ENCODE measurements around the gene CCL4.
A peak's percentile ranks its signal among the peaks of the same experiment; 100 is the strongest.
"Not testable (repeated sequence)": the region's sequence is repeated elsewhere in the genome, so short reads cannot be mapped to it uniquely, and the experiment has no call there.

CCL4 gene

DNA sequence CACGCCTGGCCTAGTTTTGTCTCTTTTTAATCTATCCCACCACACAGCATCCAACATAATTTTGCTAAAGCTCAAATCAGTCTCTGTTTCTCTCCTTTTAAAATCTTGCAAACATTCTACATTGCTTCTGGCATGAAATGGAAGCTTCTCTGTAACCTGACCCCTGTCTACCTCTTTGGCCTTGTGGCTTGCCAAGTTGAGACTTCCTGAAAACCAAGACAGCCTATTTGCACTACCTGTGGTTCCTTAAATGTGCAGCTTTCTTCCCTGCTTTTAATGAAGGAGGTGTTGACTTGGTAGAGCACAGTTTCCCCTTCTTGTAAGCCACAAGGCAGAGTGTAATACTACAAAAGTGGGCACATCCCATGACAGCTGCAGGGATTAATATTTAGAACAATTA lies 7.6 kb upstream of the CCL4 start:
- Mint-ChIP-seq H3K36me3 (no peaks in the 10 kb centered on the region), H3K9me3 (ENCODE audit: low read depth) (no peaks in the 10 kb centered on the region), H3K4me3 (no peak overlapping the region), H3K4me1 (ENCODE audit: low read depth) (peaks cover 15% of the 10 kb centered on the region), H3K27me3 (peaks cover 17% of the 10 kb centered on the region), H3K27ac (no peak overlapping the region)

GRCh38 chr17:36099004-36099403 lies 4.6 kb upstream of the CCL4 start:
- H3K9me3 Mint-ChIP-seq (ENCODE audit: low read depth); H3K27ac Mint-ChIP-seq; H3K27me3 Mint-ChIP-seq; H3K4me1 Mint-ChIP-seq (ENCODE audit: low read depth); H3K4me3 Mint-ChIP-seq; H3K36me3 Mint-ChIP-seq: not testable (repeated sequence)

DNA sequence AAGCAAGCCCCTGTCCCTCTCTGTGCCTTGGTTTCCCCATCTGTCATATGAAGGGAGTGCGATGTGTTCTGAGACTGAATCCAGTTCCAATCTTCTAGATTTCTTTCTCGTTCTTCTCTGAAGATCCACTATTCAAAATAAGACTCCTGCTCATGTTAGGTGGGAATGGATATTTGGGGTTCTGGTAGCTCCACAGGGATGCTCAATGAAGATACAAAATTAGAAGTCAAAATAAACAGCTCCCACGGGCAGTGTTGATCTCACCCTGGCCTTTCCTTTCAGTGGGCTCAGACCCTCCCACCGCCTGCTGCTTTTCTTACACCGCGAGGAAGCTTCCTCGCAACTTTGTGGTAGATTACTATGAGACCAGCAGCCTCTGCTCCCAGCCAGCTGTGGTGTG lies 619 bp downstream of the CCL4 start:
- H3K27ac Mint-ChIP-seq: peak overlapping the region; percentile 58
- not testable (repeated sequence) for H3K9me3 Mint-ChIP-seq (ENCODE audit: low read depth)

DNA sequence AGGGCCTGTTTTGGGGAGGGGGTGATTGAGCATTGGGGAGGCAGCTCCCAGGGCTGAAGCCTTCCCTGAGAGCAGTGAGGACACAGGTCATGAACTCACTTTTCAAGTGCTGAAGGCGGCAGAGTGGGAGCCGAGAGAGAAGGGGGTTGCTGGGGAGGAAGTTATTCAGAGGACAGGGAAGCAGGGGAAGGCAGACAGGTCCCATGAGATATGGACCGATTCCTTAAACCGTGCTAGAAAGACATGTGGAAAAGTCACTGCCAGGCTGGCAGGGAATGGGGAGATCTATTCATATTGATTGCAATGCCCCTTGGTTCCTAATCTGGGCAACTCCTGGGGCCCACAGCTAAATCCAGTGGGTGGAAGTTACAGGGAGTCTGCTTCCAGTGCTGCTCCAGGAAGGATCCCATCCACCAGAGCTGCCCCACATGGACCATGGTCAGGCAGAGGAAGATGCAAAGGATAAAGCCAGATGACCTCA lies 1.1 kb downstream of the CCL4 start:
- no peaks in the 10 kb centered on the region for H3K4me1 Mint-ChIP-seq (ENCODE audit: low read depth)

More for the DNA sequence above, 619 bp downstream of the CCL4 start:
- H3K4me3 Mint-ChIP-seq: peak overlapping the region; percentile 68
- H3K27me3 Mint-ChIP-seq: peaks cover 13% of the 10 kb centered on the region
- not testable (repeated sequence) for H3K4me1 Mint-ChIP-seq (ENCODE audit: low read depth); H3K36me3 Mint-ChIP-seq

GRCh38 chr17:36105781-36106492 lies 2.3 kb downstream of the CCL4 start:
- no peaks in the 10 kb centered on the region for H3K36me3 Mint-ChIP-seq
- H3K9me3 Mint-ChIP-seq (ENCODE audit: low read depth): no peaks in the 10 kb centered on the region
- peaks cover 10% of the 10 kb centered on the region for H3K27me3 Mint-ChIP-seq
- no peak overlapping the region for H3K27ac Mint-ChIP-seq
- no peaks in the 10 kb centered on the region for H3K4me1 Mint-ChIP-seq (ENCODE audit: low read depth)
- no peak overlapping the region for H3K4me3 Mint-ChIP-seq

More for the DNA sequence above, 1.1 kb downstream of the CCL4 start:
- Mint-ChIP-seq H3K27ac (peak overlapping the region; percentile 58), H3K36me3 (no peaks in the 10 kb centered on the region), H3K4me3 (peak overlapping the region; percentile 68), H3K27me3 (peaks cover 13% of the 10 kb centered on the region), H3K9me3 (ENCODE audit: low read depth) (no peaks in the 10 kb centered on the region)

GRCh38 chr17:36106493-36106835 lies 2.8 kb downstream of the CCL4 start:
- Mint-ChIP-seq H3K27ac (no peak overlapping the region), H3K9me3 (ENCODE audit: low read depth) (no peaks in the 10 kb centered on the region), H3K27me3 (peaks cover 10% of the 10 kb centered on the region), H3K4me3 (no peak overlapping the region), H3K4me1 (ENCODE audit: low read depth) (no peaks in the 10 kb centered on the region), H3K36me3 (no peaks in the 10 kb centered on the region)

- H3K9me3 Mint-ChIP-seq (ENCODE audit: low read depth): no peaks in the 10 kb centered on the region
- H3K4me3 Mint-ChIP-seq: no peak overlapping the region
- no peaks in the 10 kb centered on the region for H3K4me1 Mint-ChIP-seq (ENCODE audit: low read depth)
- no peaks in the 10 kb centered on the region for H3K36me3 Mint-ChIP-seq
- no peak overlapping the region for H3K27ac Mint-ChIP-seq
- H3K27me3 Mint-ChIP-seq: peaks cover 10% of the 10 kb centered on the region
These were observed 4.0 kb downstream of the CCL4 start for GRCh38 chr17:36107660-36108059.

GRCh38 chr17:36108265-36108664 lies 4.6 kb downstream of the CCL4 start:
- H3K36me3 Mint-ChIP-seq; H3K27ac Mint-ChIP-seq; H3K27me3 Mint-ChIP-seq; H3K4me1 Mint-ChIP-seq (ENCODE audit: low read depth); H3K4me3 Mint-ChIP-seq; H3K9me3 Mint-ChIP-seq (ENCODE audit: low read depth): not testable (repeated sequence)

DNA sequence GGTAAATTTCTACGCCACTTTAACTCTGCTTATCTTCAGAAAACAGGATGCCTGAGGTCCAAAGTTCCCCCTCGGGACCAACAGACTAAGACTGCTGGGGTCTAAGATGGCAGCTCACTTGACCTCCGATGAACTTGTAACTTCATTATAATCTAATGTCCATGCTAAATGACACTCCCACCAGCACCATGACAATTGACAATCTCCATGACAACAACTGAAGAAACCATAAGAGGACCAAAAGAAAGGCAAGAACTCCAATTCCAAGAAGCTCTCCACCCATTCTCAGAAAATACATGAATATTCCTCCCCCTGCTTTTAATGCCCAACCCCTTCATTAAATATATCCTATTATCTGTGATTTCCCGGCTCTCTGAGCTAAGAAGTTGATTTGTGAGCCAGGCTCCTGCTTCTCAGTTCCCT lies 7.5 kb downstream of the CCL4 start:
- no peaks in the 10 kb centered on the region for H3K9me3 Mint-ChIP-seq (ENCODE audit: low read depth)
- no peaks in the 10 kb centered on the region for H3K4me1 Mint-ChIP-seq (ENCODE audit: low read depth)
- no peaks in the 10 kb centered on the region for H3K27me3 Mint-ChIP-seq
- H3K27ac Mint-ChIP-seq: no peak overlapping the region
- H3K36me3 Mint-ChIP-seq: no peaks in the 10 kb centered on the region
- H3K4me3 Mint-ChIP-seq: no peak overlapping the region

- H3K27ac Mint-ChIP-seq: no peak overlapping the region
- H3K36me3 Mint-ChIP-seq: no peaks in the 10 kb centered on the region
- no peaks in the 10 kb centered on the region for H3K9me3 Mint-ChIP-seq (ENCODE audit: low read depth)
- H3K4me3 Mint-ChIP-seq: no peak overlapping the region
- H3K4me1 Mint-ChIP-seq (ENCODE audit: low read depth): peaks cover 2% of the 10 kb centered on the region
- H3K27me3 Mint-ChIP-seq: no peaks in the 10 kb centered on the region
These were observed 8.9 kb downstream of the CCL4 start for GRCh38 chr17:36112572-36112971.

DNA sequence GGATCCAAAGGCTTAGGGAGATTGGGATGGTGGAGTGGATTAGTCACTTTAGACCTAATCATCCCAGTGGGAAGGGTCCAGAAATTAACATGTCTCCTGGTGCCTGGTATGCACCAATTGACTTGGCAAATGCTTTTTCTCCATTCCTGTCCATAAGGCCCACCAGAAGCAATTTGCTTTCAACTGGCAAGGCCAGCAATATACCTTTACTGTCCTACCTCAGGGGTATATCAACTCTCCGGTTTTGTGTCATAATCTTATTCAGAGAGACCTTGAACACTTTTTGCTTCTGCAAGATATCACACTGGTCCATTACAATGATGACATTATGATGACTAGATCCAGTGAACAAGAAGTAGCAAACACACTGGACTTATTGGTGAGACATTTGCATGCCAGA lies 9.5 kb downstream of the CCL4 start:
- H3K27me3 Mint-ChIP-seq, H3K27ac Mint-ChIP-seq: not testable (repeated sequence)

GRCh38 chr17:36114971-36115648 lies 11.5 kb downstream of the CCL4 start:
- H3K27ac Mint-ChIP-seq: not testable (repeated sequence)

More for the DNA sequence above, 9.5 kb downstream of the CCL4 start:
- not testable (repeated sequence) for H3K9me3 Mint-ChIP-seq (ENCODE audit: low read depth); H3K4me3 Mint-ChIP-seq; H3K36me3 Mint-ChIP-seq; H3K4me1 Mint-ChIP-seq (ENCODE audit: low read depth)

GRCh38 chr17:36115649-36115977 lies 12.0 kb downstream of the CCL4 start:
- H3K4me1 Mint-ChIP-seq (ENCODE audit: low read depth); H3K4me3 Mint-ChIP-seq; H3K36me3 Mint-ChIP-seq; H3K27ac Mint-ChIP-seq; H3K27me3 Mint-ChIP-seq; H3K9me3 Mint-ChIP-seq (ENCODE audit: low read depth): not testable (repeated sequence)

More at GRCh38 chr17:36114971-36115648, 11.5 kb downstream of the CCL4 start:
- H3K4me1 Mint-ChIP-seq (ENCODE audit: low read depth); H3K9me3 Mint-ChIP-seq (ENCODE audit: low read depth); H3K27me3 Mint-ChIP-seq; H3K36me3 Mint-ChIP-seq; H3K4me3 Mint-ChIP-seq: not testable (repeated sequence)

DNA sequence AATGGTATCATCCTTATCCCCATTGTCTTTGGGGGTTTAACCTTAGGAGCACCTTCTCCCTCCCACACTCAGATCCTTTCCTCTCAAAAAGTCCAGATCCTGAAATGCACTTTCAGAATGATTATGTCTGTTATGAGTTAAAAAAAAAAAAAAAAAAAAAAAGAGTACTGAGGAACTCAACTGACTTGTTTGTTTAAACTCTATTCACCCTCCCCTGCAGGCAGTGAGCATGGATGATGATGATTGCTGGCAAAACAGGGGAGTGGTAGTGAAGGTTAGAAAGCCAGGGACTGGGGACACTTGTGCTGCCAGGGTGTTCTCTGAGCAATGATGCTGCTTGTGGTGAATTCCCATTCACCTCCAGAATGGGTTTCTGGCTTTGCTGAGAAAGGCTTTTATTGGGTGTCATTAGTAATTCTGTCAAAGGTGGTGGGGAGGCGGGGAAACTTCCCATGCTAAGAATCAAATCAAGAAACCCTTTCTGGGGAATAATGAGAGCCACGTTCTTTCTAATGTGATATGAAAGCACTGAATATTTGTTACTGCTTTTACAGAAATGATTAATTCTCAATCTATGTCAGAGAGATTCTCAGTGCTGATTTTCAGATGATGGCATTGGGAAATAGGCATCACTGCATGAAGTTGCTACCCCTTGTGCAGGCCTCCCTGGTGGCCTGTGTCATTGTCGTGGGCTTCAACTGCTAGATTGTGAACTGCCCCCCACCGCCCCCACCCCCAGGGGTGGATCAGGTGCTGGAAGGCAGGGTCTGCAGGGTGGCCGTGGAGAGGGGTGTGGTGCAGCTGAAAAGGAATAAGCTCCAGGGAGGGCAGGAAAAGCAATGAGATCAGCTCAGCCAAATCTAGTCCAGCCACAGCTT lies 14.1 kb downstream of the CCL4 start:
- no peaks in the 10 kb centered on the region for H3K9me3 Mint-ChIP-seq (ENCODE audit: low read depth)
- peak overlapping the region; percentile 36 for H3K27ac Mint-ChIP-seq
- H3K36me3 Mint-ChIP-seq: no peaks in the 10 kb centered on the region
- no peak overlapping the region for H3K4me3 Mint-ChIP-seq
- peaks cover 2% of the 10 kb centered on the region for H3K4me1 Mint-ChIP-seq (ENCODE audit: low read depth)
- H3K27me3 Mint-ChIP-seq: no peaks in the 10 kb centered on the region
